Stimulated activated CD8-positive, alpha-beta memory T cell treated with anti-CD3 and anti-CD28 coated beads, Interleukin-2, amount 100 ng/mL, for 48 hours (primary cell): ENCODE results near the gene BOLA2.
"Not testable (repeated sequence)": the region's sequence is repeated elsewhere in the genome, so short reads cannot be mapped to it uniquely, and the experiment has no call there.

Experiments used
- DNase-seq, 2 donors: peaks; one replicate each; pipeline ENCODE4 v3.0.0-alpha.2; 2020; ENCODE audit warnings: low read depth in 2 of 2

BOLA2 gene

DNA sequence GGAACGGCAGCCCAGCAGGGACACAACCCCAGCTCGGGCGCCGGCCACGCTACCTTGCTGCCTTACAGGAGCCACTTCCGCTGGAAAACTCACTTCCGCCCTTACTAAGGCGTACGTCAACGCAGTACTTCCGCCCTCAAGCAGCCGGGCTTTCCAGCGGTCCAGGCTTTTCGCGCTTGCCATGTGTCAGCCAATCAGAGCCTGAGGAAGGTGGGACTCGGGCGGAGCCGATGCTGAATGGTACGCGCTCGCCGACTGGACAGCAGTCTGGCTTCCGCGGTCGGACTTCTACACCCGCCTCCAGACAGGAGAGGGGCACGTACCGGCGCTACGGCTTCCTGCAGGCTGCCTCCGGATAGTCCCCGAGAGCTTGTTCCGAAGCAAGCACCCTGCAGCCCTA, at the start of gene BOLA2, which contains the start of gene SLX1B:
Gene BOLA2 (minus strand): TSS at position 83 of the 400 bp plus-strand sequence. CDS start 98 bp downstream, outside the sequence.
Gene SLX1B (plus strand): TSS at position 265 of the 400 bp plus-strand sequence.
- not testable (repeated sequence) for DNase-seq

DNA sequence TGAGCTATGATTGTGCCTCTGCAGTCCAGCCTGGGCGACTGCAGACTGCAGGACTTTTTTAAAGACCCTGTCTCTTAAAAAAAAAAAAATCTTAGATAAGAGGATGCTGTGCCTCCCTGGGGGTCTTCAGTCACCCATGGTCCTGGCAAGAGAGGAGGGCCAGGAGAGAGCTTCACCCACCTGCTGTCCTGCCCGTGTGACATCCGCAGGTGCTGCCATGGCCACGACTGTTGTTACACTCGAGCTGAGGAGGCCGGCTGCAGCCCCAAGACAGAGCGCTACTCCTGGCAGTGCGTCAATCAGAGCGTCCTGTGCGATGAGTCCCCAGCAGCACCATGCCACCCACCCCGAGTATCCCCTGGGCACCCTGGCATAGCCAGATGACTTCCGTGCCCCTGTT, 28.1 kb upstream of the BOLA2 start:
- not testable (repeated sequence) for DNase-seq

DNA sequence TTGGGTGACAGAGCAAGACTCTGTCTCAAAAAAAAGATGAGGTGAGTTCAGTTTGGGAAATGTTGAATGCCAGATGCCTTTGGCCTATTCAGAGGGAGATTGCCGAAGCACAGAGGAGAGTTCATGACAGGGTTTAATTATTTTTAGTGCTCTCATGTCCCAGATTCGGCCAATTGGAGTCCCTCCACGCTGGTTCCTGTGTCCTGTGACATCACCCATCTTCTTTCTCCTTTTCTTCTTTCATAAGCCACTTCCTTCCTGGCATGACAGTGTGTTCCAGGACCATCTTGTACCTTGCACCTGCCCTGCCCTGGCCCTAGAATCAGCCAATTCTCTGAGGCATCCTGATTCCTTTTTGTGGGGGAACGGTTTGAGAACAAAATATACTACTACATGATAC, 17.9 kb upstream of the BOLA2 start:
- not testable (repeated sequence) for DNase-seq

DNA sequence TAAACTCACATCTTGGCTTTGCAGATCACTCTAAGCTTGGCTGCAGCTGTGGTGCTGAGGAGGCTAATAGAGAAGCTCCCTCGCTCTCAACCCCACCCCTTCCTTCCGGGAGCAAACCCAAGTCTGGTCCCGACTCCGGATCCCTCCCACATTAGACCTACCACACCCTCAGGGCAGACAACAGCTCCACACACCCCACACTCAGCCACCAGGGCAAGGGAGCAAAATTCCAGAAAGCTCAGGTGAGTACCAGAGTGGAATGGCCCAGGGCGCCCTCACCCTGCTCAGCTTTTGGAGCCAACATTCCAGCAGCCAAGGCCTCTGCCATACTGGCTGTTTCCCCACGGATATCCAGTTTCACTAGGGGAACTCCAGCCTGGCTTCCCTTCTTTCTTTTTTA, 15.5 kb upstream of the BOLA2 start:
- DNase-seq = peak in 1 of 2 donors; percentile 11

DNA sequence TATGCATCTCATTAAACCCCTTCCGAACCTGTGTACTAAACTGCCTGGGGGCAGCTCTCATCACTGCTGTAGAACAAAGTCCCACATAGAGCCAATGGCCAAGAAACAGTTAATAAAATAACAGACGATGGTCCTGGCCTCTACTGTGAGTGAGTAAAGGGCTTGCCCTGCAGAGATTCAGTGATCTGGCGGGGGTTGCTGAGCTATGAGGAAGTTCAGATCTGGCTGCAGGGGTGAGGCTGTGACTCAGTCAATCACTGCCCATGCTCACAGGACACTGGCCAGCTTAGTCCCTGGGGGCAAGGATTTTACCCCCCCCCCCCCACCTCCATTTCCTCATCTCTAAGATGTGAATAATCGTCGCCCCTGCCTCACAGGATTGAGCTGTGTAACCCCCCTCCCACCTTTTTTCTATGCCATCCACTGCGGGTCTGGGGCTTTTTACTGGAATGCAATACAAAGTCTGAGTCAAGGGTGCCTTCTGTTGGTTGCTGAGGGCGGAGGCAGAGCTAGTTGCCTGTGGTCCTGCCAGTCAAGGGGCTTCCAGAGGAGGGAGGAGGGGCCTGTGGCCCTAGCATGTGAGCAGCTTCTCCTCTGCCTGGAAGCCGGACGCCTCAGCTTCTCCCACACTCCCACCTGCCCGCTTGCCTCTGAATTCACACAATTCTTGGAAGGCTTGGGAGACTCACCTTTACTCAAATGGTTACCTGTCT, 13.7 kb upstream of the BOLA2 start:
- not testable (repeated sequence) for DNase-seq

DNA sequence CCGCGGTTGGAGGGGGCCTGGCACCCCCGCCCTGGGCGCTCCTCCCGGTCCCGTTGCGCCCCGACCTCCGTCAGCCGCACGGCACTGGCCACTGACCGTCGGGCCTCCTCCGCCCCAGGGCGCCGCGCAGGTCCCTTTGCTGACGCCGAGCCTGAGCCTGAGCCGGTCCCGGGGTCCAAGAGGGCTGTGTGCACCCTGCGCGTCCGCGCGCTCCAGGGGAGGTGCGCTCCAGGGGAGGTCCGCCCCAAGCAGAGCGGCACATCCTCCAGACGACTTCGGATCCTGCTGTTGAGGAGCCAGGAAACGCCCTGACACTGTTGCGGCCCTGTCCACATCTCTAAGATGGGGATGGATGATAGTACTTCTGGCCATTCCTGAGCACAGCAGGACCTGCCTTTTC, 12.8 kb upstream of the BOLA2 start:
- DNase-seq = not testable (repeated sequence)

DNA sequence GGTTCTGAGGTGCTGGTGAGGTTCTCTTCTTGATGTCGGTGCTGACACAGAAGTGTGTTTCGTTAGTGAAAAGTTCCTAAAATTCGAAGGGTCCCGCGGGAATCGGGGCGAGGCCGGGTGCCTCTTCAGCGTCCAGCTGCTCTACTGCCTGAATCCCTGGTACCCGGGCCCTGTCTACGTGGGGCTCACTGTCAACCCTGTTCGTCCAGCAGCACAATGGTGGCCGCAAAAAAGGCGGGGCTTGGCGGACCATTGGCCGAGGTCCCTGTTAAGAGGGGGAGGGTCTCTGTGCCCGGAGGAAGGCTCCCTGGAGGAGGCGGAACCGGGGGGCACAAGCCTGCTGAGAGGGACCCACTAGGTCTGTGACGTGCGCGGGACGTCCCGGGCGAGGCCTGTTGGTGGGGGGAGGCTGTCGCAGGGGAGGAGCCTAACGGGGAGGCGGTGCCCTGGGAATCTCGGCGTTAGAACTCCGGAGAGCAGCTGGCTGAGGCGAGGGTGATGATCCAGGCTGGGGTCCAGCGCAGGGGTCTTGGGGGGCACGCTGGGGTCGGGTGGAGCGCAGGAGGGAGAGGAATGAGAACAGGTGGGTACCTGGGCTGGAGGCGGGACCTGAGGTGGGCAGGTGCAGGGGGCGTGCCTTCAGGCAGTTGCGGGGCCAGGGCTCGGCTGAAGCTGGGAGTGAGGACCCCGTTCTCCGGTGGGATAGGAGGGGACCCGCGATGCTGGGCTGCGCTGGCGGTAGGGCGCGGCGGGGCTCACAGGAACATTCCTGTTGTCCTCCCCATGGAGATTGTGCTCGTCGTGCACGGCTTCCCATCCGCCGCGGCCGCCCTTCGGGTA, 12.1 kb upstream of the BOLA2 start:
- DNase-seq = not testable (repeated sequence)

DNA sequence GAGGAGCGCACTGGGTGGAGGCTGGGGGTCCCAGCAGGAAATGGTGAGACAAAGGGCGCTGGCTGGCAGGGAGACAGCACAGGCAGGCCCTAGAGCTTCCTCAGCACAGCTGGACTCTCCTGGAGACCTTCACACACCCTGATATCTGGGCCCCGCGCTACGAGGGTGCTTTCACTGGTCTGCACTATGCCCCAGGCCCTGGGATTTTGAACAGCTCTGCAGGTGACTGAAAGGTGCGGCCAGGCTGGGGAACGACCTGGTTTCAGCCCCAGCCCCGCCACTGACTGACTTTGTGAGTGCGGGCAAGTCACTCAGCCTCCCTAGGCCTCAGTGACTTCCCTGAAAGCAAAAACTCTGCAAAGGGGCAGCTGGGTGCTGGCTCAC, 6.5 kb upstream of the BOLA2 start:
- not testable (repeated sequence) for DNase-seq

DNA sequence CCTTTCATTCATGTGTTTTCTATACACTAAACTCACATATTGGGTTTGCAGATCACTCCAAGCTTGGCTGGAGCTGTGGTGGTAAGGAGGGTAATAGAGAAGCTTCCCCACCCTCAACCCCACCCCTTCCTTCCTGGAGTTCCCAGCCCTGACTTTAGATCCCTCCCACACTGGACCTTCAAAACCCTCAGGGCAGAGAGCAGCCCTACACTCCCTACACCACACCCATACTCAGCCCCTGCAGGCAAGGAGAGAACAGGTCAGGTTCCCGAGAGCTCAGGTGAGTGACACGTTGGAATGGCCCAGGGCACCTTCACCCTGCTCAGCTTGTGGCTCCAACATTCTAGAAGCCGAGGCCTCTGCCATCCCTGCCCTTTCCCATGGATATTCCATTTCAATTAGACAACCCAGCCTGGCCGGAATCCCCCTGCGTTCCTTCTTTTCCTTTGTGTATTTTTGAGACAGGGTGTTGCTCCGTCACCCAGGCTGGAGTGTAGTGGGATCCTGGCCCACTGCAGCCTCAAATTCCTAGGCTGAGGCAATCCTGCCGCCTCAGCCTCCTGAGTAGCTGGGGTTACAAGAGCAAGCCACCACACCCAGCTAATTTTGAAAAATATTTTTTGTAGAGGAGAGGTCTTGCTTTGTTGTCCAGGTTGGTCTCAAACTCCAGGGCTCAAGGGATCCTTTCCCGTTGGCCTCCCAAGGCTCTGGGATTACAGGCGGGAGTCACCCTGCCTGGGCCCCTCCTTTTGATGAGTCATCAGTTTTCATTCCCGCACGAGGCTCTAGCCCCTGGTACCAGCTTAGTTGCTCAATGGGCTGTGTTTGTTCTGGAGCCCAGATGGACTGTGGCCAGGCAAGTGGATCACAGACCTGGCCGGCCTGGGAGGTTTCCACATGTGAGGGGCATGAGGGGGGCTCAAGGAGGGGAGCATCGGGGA, 5.8 kb upstream of the BOLA2 start, which contains the start of gene SULT1A4:
Gene SULT1A4 (plus strand): TSS at position 208 of the 941 bp plus-strand sequence. CDS start 1,473 bp downstream, outside the sequence.
- not testable (repeated sequence) for DNase-seq

DNA sequence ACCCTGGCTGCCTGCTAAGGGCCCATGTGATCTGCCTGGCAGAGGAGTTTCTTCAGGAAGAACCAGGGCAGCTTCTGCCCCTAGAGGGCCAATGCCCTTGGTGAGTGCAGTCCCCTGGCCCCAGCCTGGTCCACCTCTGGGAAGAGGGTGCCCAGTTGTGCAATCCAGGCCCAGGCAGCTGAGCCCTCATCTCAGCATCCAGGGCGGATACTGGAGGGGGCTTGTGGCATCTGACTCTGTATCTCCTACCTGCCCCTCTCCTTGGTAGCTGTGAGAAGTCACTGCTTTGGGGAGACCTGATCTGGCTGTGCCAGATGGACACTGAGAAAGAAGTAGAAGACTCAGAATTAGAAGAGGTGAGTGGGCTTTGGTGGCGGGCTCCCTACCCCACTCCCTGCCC, 3.5 kb upstream of the BOLA2 start:
- DNase-seq = not testable (repeated sequence)

DNA sequence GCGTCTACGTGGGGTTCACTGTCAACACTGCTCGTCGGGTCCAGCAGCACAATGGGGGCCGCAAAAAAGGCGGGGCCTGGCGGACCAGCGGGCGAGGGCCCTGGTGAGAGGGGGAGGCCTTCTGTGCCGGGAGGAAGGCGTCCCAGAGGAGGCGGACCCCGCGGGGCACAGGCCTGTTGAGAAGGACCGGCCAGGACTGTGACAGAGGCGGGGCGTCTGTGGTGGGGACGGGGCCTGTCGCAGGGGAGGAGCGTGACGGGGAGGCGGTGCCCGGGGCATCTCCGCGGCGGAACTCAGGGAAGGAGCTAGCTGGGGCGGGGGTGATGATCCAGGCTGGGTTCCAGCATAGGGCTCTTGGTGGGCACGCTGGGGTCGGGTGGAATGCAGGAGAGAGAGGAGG, 677 bp upstream of the BOLA2 start:
- not testable (repeated sequence) for DNase-seq

DNA sequence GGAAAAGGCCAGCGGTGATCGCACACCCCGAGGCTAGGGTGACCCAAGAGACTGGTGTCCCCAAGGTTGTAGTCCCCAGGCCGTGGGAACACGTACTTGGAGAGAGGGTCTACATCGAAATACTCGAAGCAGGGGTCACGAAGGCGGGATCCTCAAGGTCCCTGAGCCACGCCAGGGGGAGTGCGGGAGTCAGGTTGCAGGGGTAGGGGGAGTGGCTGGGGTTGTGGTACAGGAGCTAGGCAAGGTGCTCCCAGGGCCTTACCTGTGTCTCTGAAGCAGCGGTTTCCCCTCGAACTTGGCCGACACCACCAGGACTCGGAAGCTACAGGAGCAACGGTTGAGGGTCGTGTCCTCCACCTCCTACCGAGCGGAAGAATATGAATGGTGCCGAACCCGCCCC, 397 bp downstream of the BOLA2 start:
- DNase-seq = not testable (repeated sequence)

DNA sequence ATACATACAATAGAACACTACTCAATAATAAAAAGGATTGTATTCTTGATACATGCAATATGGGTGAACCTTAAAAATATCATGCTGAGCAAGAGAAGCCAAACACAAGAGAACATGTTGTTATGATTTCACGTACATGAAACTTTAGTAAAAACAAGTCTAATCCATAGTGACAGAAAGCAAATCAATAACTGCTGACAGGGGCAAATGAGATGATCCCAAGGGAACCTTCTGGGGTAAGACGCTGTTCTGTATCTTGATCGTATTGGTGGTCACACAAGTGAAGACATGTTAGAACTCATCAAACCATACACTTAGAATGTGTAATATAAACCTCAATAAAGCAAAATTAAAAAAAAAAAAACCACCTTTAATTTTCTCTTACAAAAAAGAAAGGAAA, 28.8 kb downstream of the BOLA2 start:
- DNase-seq = not testable (repeated sequence)

DNA sequence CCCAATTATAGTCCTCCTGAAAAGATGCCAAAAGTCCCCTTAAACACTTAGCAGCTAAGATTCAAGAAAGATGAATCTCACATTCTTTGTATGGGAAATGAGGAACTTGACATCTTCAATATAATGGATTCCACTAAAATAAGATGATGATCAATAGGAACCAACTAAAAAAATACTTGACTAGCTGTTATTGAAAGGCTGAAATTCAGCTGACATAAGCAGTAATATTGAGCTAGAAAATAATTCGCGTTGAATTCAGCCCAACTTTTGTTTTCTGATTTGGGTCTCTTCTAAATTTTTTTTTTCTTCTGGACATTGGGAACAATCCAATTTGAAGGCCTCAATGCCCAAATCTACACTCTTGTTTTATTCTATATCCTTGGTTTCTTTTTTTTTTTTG, 30.6 kb downstream of the BOLA2 start:
- not testable (repeated sequence) for DNase-seq

DNA sequence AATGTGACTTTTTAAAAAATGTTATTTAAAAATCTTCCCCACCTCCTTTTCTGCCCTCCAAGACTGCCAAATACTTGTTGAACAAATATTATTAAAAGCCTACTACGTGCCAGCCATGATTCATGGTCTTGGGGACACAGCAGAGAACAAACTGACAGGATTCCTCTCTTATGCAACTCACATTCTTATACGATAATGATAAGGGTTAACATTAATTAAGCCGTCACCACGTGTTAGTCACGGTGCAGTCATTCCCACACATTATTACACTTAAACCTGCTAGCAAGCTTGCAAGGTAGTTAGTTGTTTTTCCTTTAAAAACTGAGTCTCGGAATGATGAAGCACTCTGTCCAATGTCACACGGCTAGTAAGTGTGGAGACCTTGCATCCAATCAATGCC, 48.9 kb downstream of the BOLA2 start:
- DNase-seq = not testable (repeated sequence)
